Liver (tissue), 9 donors: ENCODE results near the gene ELL2. TPM values are rescaled to one million over a fixed set of nuclear protein-coding genes. Genes with fewer than 3 reads are reported as not detected.

Experiments used
- DNase-seq: peaks from one replicate; pipeline ENCODE4 v3.0.0-alpha.2; 2017; ENCODE audit warnings: low spot score
- H3K27ac ChIP-seq, 2 donors: one replicate each; pipeline ENCODE4 v1.7.0; 2013; ENCODE audit warnings: inconsistent platforms in 2 of 2, low read length in 2 of 2, control low read depth in 1 of 2, low read depth in 1 of 2, mild to moderate bottlenecking in 1 of 2
- H3K27me3 ChIP-seq, 4 donors: one replicate each; pipeline versions ENCODE4 v1.6.1 to v1.7.0; 2013; ENCODE audit warnings: low read length in 3 of 4, inconsistent platforms in 1 of 4, mild to moderate bottlenecking in 1 of 4, moderate library complexity in 1 of 4; ENCODE audit not compliant: control insufficient read depth in 4 of 4, insufficient read depth in 4 of 4
- H3K36me3 ChIP-seq, 4 donors: one replicate each; pipeline versions ENCODE4 v1.6.1 to v1.7.0; 2013; ENCODE audit warnings: low read length in 3 of 4, mild to moderate bottlenecking in 3 of 4, low read depth in 1 of 4, moderate library complexity in 1 of 4; ENCODE audit not compliant: control insufficient read depth in 4 of 4, insufficient read depth in 3 of 4
- H3K4me1 ChIP-seq, 4 donors: one replicate each; pipeline versions ENCODE4 v1.6.1 to v1.7.0; 2013; ENCODE audit warnings: low read length in 3 of 4, mild to moderate bottlenecking in 3 of 4, moderate library complexity in 1 of 4; ENCODE audit not compliant: control insufficient read depth in 4 of 4, insufficient read depth in 4 of 4
- H3K4me3 ChIP-seq, 3 donors: one replicate each; pipeline versions ENCODE4 v1.6.1 to v1.7.0; 2013; ENCODE audit warnings: low read length in 3 of 3, control low read depth in 1 of 3, low read depth in 1 of 3, mild to moderate bottlenecking in 1 of 3
- H3K9ac ChIP-seq, 2 donors: one replicate each; pipeline ENCODE4 v1.7.0; 2013; ENCODE audit warnings: low read length in 2 of 2, mild to moderate bottlenecking in 2 of 2, moderate library complexity in 2 of 2, control low read depth in 1 of 2, low read depth in 1 of 2
- H3K9me3 ChIP-seq, 4 donors: one replicate each; pipeline versions ENCODE4 v1.6.1 to v1.7.0; 2013; ENCODE audit warnings: low read length in 3 of 4; ENCODE audit not compliant: control insufficient read depth in 4 of 4
- ATF3 ChIP-seq: IDR thresholded peaks from 2 replicates; pipeline ENCODE4 v1.6.1; 2016; ENCODE audit warnings: antibody characterized with exemption
- CTCF ChIP-seq: fragments of 150-350 bp; IDR thresholded peaks from 2 replicates; pipeline ENCODE4 v1.5.1; 2017; ENCODE audit warnings: improper control_type of control experiment, low read depth, low read length; ENCODE audit not compliant: missing input control
- FOXA1 ChIP-seq: IDR thresholded peaks from 2 replicates; pipeline ENCODE4 v1.6.1; 2016; ENCODE audit warnings: antibody characterized with exemption
- HNF4G ChIP-seq: IDR thresholded peaks from 2 replicates; pipeline ENCODE4 v1.6.1; 2016; ENCODE audit warnings: antibody characterized with exemption
- JUND ChIP-seq, 2 donors: IDR thresholded peaks; 2 replicates each; pipeline ENCODE4 v1.6.1; 2016; ENCODE audit warnings: antibody characterized with exemption in 2 of 2
- MAX ChIP-seq: IDR thresholded peaks from 2 replicates; pipeline ENCODE4 v1.6.1; 2016; ENCODE audit warnings: antibody characterized with exemption
- NR2F2 ChIP-seq: IDR thresholded peaks from 2 replicates; pipeline ENCODE4 v1.6.1; 2016; ENCODE audit warnings: antibody characterized with exemption
- RAD21 ChIP-seq, 2 donors: IDR thresholded peaks; 2 replicates each; pipeline ENCODE4 v1.6.1; 2016; ENCODE audit warnings: antibody characterized with exemption in 2 of 2, mild to moderate bottlenecking in 2 of 2
- REST ChIP-seq: IDR thresholded peaks from 2 replicates; pipeline ENCODE4 v1.6.1; 2016; ENCODE audit warnings: antibody characterized with exemption, mild to moderate bottlenecking
- TAF1 ChIP-seq: conservative IDR thresholded peaks from 2 replicates; pipeline ENCODE4 v1.6.1; 2016; ENCODE audit warnings: antibody characterized with exemption, mild to moderate bottlenecking
- YY1 ChIP-seq: IDR thresholded peaks from 2 replicates; pipeline ENCODE4 v1.6.1; 2016; ENCODE audit warnings: antibody characterized with exemption, mild to moderate bottlenecking
- ZBTB33 ChIP-seq: IDR thresholded peaks from 2 replicates; pipeline ENCODE4 v1.6.1; 2016; ENCODE audit warnings: antibody characterized with exemption
- WGBS: extraction: QIAGEN DNeasy Blood & Tissue Kit; methylation state at CpG from one replicate; pipeline ENCODE4 v1.1.7; 2013; 5-methylcytosine and 5-hydroxymethylcytosine counted together
- polyA plus RNA-seq, 2 donors: library from polyadenylated mRNA; stranded (reverse) in 1 of 2; unstranded in 1 of 2; fragments of 200-250 nt in 1 of 2; fragments of >200 nt in 1 of 2; fragmentation: Nextera tagmentation in 1 of 2; extraction: Ambion mirVana in 1 of 2; gene quantifications; one replicate each; pipeline versions ENCODE4 v1.2.1 to v1.2.3, GENCODE V29; 2013 to 2015
- total RNA-seq, 2 donors: library from RNA; depleted of rRNA; stranded (reverse); fragments of >200 nt; gene quantifications; one replicate each; pipeline ENCODE4 v1.2.3, GENCODE V29; 2014
- donor health status: healthy.
- donor health status: healthy.
- donor health status: healthy.
- donor health status: healthy.
- donor health status: healthy.

ELL2 gene
- total and polyA plus RNA-seq, 4 donors = 21.0 to 64.5 (median 45.9) TPM

GRCh38 chr5:95935553-95936100 is 26.0 kb downstream of the ELL2 start:
- H3K9ac ChIP-seq = no peak overlapping the region
- peaks cover 0 to 19% (median 3%) of the 10 kb centered on the region in 4 donors for H3K36me3 ChIP-seq
- no peaks in the 10 kb centered on the region for H3K27me3 ChIP-seq
- no peak for DNase-seq
- TF ChIP-seq TAF1 = no peak
- no peak for TF ChIP-seq CTCF
- TF ChIP-seq MAX = no peak
- no peak for TF ChIP-seq ATF3
- no peak for TF ChIP-seq ZBTB33
- TF ChIP-seq REST = no peak
- TF ChIP-seq FOXA1 = no peak
- no peak for TF ChIP-seq HNF4G
- TF ChIP-seq RAD21 (IDR thresholded peaks at IDR 0.05) = no peak
- TF ChIP-seq JUND (IDR thresholded peaks at IDR 0.05) = no peak
- WGBS = 94% methylated on average over 2 of the region's 2 CpGs
- H3K4me3 ChIP-seq = no peak overlapping the region
- H3K4me1 ChIP-seq = peaks cover 1 to 26% (median 6%) of the 10 kb centered on the region in 4 donors
- H3K27ac ChIP-seq = no peak overlapping the region
- H3K9me3 ChIP-seq = no peaks in the 10 kb centered on the region

- TF ChIP-seq YY1 = no peak
- no peak for TF ChIP-seq CTCF
- no peak for TF ChIP-seq HNF4G
- TF ChIP-seq NR2F2 = no peak
- Histone ChIP-seq H3K27ac (no peak overlapping the region), H3K27me3 (no peaks in the 10 kb centered on the region), H3K36me3 (peaks cover 0 to 16% (median 7%) of the 10 kb centered on the region in 4 donors), H3K4me3 (no peak overlapping the region), H3K9me3 (no peaks in the 10 kb centered on the region), H3K4me1 (peaks cover 1 to 25% (median 5%) of the 10 kb centered on the region in 4 donors), H3K9ac (no peak overlapping the region)
- no peak for DNase-seq
Observed at GRCh38 chr5:95934207-95934804, 27.3 kb downstream of the ELL2 start.
